MCF 10A (cell line): ENCODE data around the gene CDCA3. TPM values are rescaled to one million over a fixed set of nuclear protein-coding genes. Genes with fewer than 3 reads are reported as not detected.
"Not testable (repeated sequence)": the region's sequence is repeated elsewhere in the genome, so short reads cannot be mapped to it uniquely, and the experiment has no call there.

ENCODE experiments used
- BruUV-seq: library from RNA; stranded (reverse); fragments of 400-500 nt; replicated peaks from 2 replicates; lab custom pipeline; 2021; lab: Mats Ljungman, UMichigan
- CTCF ChIA-PET: fragments of 300-600 bp; sonication (Branson Sonifier 250); formaldehyde crosslinking; extraction: SDS; loops from one replicate; lab custom pipeline; 2021; ENCODE audit warnings: antibody characterized with exemption, inconsistent platforms; lab: Yijun Ruan, JAX
- POLR2A ChIA-PET: fragments of 300-600, 350-650 bp; sonication (Branson Sonifier 250); formaldehyde crosslinking; extraction: SDS; loops from one replicate; lab custom pipeline; 2020; ENCODE audit warnings: antibody characterized with exemption, inconsistent platforms; lab: Yijun Ruan, JAX
- DNase-seq: peaks from one replicate; pipeline ENCODE4 v3.0.0-alpha.2; 2018; ENCODE audit not compliant: unreplicated experiment
- H3K27ac Mint-ChIP-seq: one replicate; pipeline ENCODE4 v1.8.0; 2022; ENCODE audit warnings: mild to moderate bottlenecking, low read depth, mixed read lengths; ENCODE audit not compliant: unreplicated experiment
- H3K27me3 Mint-ChIP-seq: one replicate; pipeline ENCODE4 v1.8.0; 2022; ENCODE audit warnings: mixed read lengths; ENCODE audit not compliant: insufficient read depth, unreplicated experiment
- H3K36me3 Mint-ChIP-seq: one replicate; pipeline ENCODE4 v1.8.0; 2022; ENCODE audit warnings: mild to moderate bottlenecking, moderate library complexity, mixed read lengths; ENCODE audit not compliant: insufficient read depth, unreplicated experiment
- H3K4me1 Mint-ChIP-seq: one replicate; pipeline ENCODE4 v1.8.0; 2022; ENCODE audit warnings: mixed read lengths; ENCODE audit not compliant: insufficient read depth, unreplicated experiment
- H3K4me3 Mint-ChIP-seq: one replicate; pipeline ENCODE4 v1.8.0; 2022; ENCODE audit warnings: mild to moderate bottlenecking, moderate library complexity, mixed read lengths; ENCODE audit not compliant: unreplicated experiment
- H3K9me3 Mint-ChIP-seq: one replicate; pipeline ENCODE4 v1.8.0; 2022; ENCODE audit warnings: mixed read lengths; ENCODE audit not compliant: unreplicated experiment
- intact Hi-C: fragments of 100-400 bp; cut with micrococcal nuclease; formaldehyde crosslinking; loops from 2 replicates; pipeline ENCODE4 v1.14.1; 2022
- total RNA-seq: library from RNA; stranded (reverse); gene quantifications from 2 replicates; pipeline ENCODE4 v1.2.3, GENCODE V29; 2022
- TF ChIP-seq, protein P1 (sequence below): fragments of 200-600 bp; IDR thresholded peaks from one replicate; pipeline ENCODE4 v1.8.0; 2022; ENCODE audit warnings: antibody characterized with exemption, mild to moderate bottlenecking; ENCODE audit not compliant: unreplicated experiment

CDCA3 gene
- total RNA-seq, 1 experiment from 2014 or later = 25.5 TPM

DNA sequence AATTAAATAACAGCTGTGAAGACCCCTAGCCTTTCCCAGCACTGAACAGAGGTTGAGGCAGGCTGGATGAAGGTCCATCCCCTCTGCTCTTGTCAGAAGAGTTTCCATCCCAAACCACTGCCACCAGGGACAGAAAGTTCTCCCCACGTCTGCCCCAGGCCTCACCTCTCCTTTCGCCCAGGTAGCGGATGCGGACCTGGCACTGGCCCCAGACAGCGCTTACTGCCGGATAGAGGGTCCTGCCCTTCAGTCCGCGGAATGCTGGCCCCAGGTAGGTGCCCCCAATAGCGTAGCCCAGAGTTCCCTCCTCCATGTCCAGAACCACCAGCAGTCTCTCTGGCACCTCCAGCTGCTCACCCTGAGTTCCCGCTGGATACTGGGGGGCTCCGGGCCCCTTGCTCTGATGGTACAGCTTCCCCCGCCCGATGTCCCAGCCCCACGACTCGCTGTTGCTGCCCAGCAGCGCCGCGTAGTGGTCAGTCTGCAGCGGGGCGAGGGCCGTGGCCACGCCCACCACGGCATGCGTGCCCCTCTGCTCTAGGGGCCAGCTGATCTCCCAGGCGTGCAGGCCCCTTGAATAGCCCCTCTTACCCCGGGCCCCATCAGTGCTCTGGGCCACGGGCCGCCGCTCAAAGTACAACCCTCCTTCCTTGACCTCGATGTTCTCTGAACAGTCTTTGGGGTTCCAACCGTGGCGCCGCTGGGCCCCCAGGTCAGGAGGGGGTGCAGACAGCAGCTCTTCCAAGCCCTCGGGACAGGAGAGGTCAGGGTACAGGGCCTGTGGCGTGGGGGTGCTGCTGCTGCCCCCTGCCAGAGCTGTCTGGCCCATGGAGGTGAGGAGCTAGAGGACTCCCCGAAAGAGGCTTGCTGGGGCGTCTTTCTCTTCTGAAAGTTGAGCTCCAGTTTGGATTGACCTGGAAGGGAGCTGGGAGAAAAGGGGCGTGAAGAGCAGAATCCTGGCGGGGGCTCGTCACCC is 21.3 kb upstream of the CDCA3 start:
- H3K36me3 Mint-ChIP-seq = peaks cover 37% of the 10 kb centered on the region
- peak; percentile 79 for DNase-seq
- peak overlapping the region; percentile 77 for H3K27ac Mint-ChIP-seq
- no peaks in the 10 kb centered on the region for H3K9me3 Mint-ChIP-seq
- peak overlapping the region; percentile 91 for H3K4me3 Mint-ChIP-seq
- intact Hi-C loops = no loop called here
- POLR2A ChIA-PET = interaction anchor here (0.5 to 7.7 kb wide), 35 partner anchors 9 to 535 kb away, joined by 3 to 81 read pairs (median 4); partner anchors contain the start of genes C12orf57, CDCA3, COPS7A and LRRC23
- peaks cover 24% of the 10 kb centered on the region for H3K4me1 Mint-ChIP-seq
- TSS peak; percentile 50 for BruUV-seq
- TF ChIP-seq, protein P1, sequence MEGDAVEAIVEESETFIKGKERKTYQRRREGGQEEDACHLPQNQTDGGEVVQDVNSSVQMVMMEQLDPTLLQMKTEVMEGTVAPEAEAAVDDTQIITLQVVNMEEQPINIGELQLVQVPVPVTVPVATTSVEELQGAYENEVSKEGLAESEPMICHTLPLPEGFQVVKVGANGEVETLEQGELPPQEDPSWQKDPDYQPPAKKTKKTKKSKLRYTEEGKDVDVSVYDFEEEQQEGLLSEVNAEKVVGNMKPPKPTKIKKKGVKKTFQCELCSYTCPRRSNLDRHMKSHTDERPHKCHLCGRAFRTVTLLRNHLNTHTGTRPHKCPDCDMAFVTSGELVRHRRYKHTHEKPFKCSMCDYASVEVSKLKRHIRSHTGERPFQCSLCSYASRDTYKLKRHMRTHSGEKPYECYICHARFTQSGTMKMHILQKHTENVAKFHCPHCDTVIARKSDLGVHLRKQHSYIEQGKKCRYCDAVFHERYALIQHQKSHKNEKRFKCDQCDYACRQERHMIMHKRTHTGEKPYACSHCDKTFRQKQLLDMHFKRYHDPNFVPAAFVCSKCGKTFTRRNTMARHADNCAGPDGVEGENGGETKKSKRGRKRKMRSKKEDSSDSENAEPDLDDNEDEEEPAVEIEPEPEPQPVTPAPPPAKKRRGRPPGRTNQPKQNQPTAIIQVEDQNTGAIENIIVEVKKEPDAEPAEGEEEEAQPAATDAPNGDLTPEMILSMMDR = peak; percentile 85
- CTCF ChIA-PET = interaction anchor here (0.6 to 7.7 kb wide), 43 partner anchors 9 to 824 kb away, joined by 3 to 64 read pairs (median 5); partner anchors contain the start of genes C12orf57, C1S, CDCA3 and MLF2
- no peaks in the 10 kb centered on the region for H3K27me3 Mint-ChIP-seq

GRCh38 chr12:6871052-6871957 is 20.2 kb upstream of the CDCA3 start:
- intact Hi-C loops = no loop called here
- H3K27me3 Mint-ChIP-seq = no peaks in the 10 kb centered on the region
- H3K4me1 Mint-ChIP-seq = peaks cover 29% of the 10 kb centered on the region
- DNase-seq = peak; percentile 77
- H3K9me3 Mint-ChIP-seq = no peaks in the 10 kb centered on the region
- peaks cover 37% of the 10 kb centered on the region for H3K36me3 Mint-ChIP-seq
- ChIA-PET CTCF (interaction anchor here (0.6 to 7.7 kb wide), 25 partner anchors 11 to 240 kb away, joined by 3 to 64 read pairs (median 5); partner anchors contain the start of genes C12orf57, CDCA3, MLF2 and RNU7-1), POLR2A (interaction anchor here (0.6 to 7.7 kb wide), 8 partner anchors 12 to 147 kb away, joined by 3 to 81 read pairs (median 26); partner anchors contain the start of genes C12orf57, CDCA3, COPS7A and LRRC23)
- peak overlapping the region; percentile 77 for H3K27ac Mint-ChIP-seq
- peak overlapping the region; percentile 91 for H3K4me3 Mint-ChIP-seq
- BruUV-seq = no TSS peak
- TF ChIP-seq, protein P1 = no peak

- TSS peak; percentile 65 for BruUV-seq
- ChIA-PET CTCF (interaction anchor here (0.8 to 7.7 kb wide), 17 partner anchors 10 to 125 kb away, joined by 3 to 64 read pairs (median 4); partner anchors contain the start of genes C12orf57, MLF2, RNU7-1 and USP5), POLR2A (interaction anchor here (0.5 to 7.7 kb wide), 5 partner anchors 19 to 148 kb away, joined by 4 to 130 read pairs (median 62); partner anchors contain the start of genes C12orf57, CDCA3, LPCAT3 and RNU7-1)
- H3K9me3 Mint-ChIP-seq, H3K27me3 Mint-ChIP-seq, DNase-seq, H3K4me3 Mint-ChIP-seq, intact Hi-C loops, H3K27ac Mint-ChIP-seq: not testable (repeated sequence)
- Mint-ChIP-seq H3K4me1 (peaks cover 30% of the 10 kb centered on the region), H3K36me3 (peaks cover 42% of the 10 kb centered on the region)
Observed at GRCh38 chr12:6870304-6870703, 19.2 kb upstream of the CDCA3 start.
